SU-DHL-6 (cell line): ENCODE data around the gene NOL12.

Source experiments
- H2AFZ ChIP-seq: fragments of 200-600 bp; sonication (generic); 2 replicates; pipeline ENCODE4 v1.6.1; 2014; ENCODE audit warnings: low read depth, mild to moderate bottlenecking, moderate library complexity, mixed read lengths, antibody characterized with exemption, low read length; ENCODE audit not compliant: severe bottlenecking
- H3F3A ChIP-seq: fragments of 200-600 bp; shearing (Covaris generic); 2 replicates; pipeline ENCODE4 v1.6.0; 2016; ENCODE audit warnings: antibody characterized with exemption, mild to moderate bottlenecking; ENCODE audit not compliant: insufficient read depth
- H3K27ac ChIP-seq: fragments of 200-600 bp; sonication (generic); 2 replicates; pipeline ENCODE4 v1.5.1; 2016; ENCODE audit warnings: low read depth, mild to moderate bottlenecking, low read length, moderate library complexity, mixed read lengths
- H3K27me3 ChIP-seq: fragments of 200-600 bp; sonication (generic), shearing (Covaris generic); 2 replicates; pipeline ENCODE4 v1.6.0; 2014; ENCODE audit warnings: mild to moderate bottlenecking, low read length
- H3K36me3 ChIP-seq: fragments of 200-600 bp; sonication (generic); 2 replicates; pipeline ENCODE4 v1.6.1; 2014; ENCODE audit warnings: mild to moderate bottlenecking, low read length, mixed read lengths
- H3K4me2 ChIP-seq: fragments of 300-600, 200-600 bp; shearing (Covaris generic), sonication (generic); 2 replicates; pipeline ENCODE4 v1.6.0; 2014; ENCODE audit warnings: low read length, low read depth, mild to moderate bottlenecking; ENCODE audit not compliant: poor library complexity, severe bottlenecking
- H3K4me3 ChIP-seq: fragments of 200-600 bp; sonication (generic); 2 replicates; pipeline ENCODE4 v1.5.1; 2014; ENCODE audit warnings: antibody characterized with exemption, low read length, mild to moderate bottlenecking, mixed read lengths; ENCODE audit not compliant: insufficient read depth, poor library complexity, severe bottlenecking
- H3K79me2 ChIP-seq: fragments of 200-600 bp; sonication (generic); 2 replicates; pipeline ENCODE4 v1.6.1; 2014; ENCODE audit warnings: mild to moderate bottlenecking, low read length, moderate library complexity; ENCODE audit not compliant: insufficient read depth
- H3K9ac ChIP-seq: fragments of 200-600 bp; sonication (generic); 2 replicates; pipeline ENCODE4 v1.7.0; 2014; ENCODE audit warnings: mild to moderate bottlenecking, low read length
- H3K9me2 ChIP-seq: fragments of 200-600 bp; sonication (generic); replicated peaks from 2 replicates; pipeline ENCODE4 v1.6.1; 2014; ENCODE audit warnings: low read length; ENCODE audit not compliant: insufficient read depth
- H3K9me3 ChIP-seq: fragments of 200-600 bp; sonication (generic); 2 replicates; pipeline ENCODE4 v1.6.1; 2014; ENCODE audit warnings: low read length, mixed read lengths; ENCODE audit not compliant: insufficient read depth
- H4K20me1 ChIP-seq: fragments of 200-600 bp; sonication (generic); 2 replicates; pipeline ENCODE4 v1.6.1; 2014; ENCODE audit warnings: low read depth, mild to moderate bottlenecking, antibody characterized with exemption, low read length, moderate library complexity, mixed read lengths
- CTCF ChIP-seq: fragments of 200-600 bp; sonication (generic); IDR thresholded peaks from one replicate; pipeline ENCODE4 v1.5.1; 2017; ENCODE audit warnings: antibody characterized with exemption, mild to moderate bottlenecking, low read length, moderate library complexity; ENCODE audit not compliant: insufficient read depth, poor library complexity, severe bottlenecking
- EZH2phosphoT487 ChIP-seq: fragments of 200-600 bp; sonication (generic), shearing (Covaris generic); conservative IDR thresholded peaks from 2 replicates; pipeline ENCODE4 v1.6.1; 2018; ENCODE audit warnings: mild to moderate bottlenecking, antibody characterized with exemption, low read length, moderate library complexity, mixed read lengths

Gene NOL12

GRCh38 chr22:37647928-37648327 lies 38.2 kb upstream of the NOL12 start:
- no peak overlapping the region for H3K9ac ChIP-seq

GRCh38 chr22:37650463-37651136 lies 35.5 kb upstream of the NOL12 start:
- H3K79me2 ChIP-seq = no peaks in the 10 kb centered on the region
- TF ChIP-seq EZH2phosphoT487 = no peak
- TF ChIP-seq CTCF = no peak
- H4K20me1 ChIP-seq = no peaks in the 10 kb centered on the region
- H3K9ac ChIP-seq = no peak overlapping the region
- no peak overlapping the region for H3K27ac ChIP-seq
- H3K4me3 ChIP-seq = no peak overlapping the region
- H3K9me3 ChIP-seq = no peaks in the 10 kb centered on the region
- 0 out of 2 replicates have a peak, but pooled peaks cover 3% of the 10 kb centered on the region for H3F3A ChIP-seq
- no peaks in the 10 kb centered on the region for H3K27me3 ChIP-seq
- no peaks in the 10 kb centered on the region for H3K9me2 ChIP-seq
- H3K36me3 ChIP-seq = no peaks in the 10 kb centered on the region
- H2AFZ ChIP-seq = no peak overlapping the region
- no peak overlapping the region for H3K4me2 ChIP-seq

More at GRCh38 chr22:37647928-37648327, 38.2 kb upstream of the NOL12 start:
- Histone ChIP-seq H3K4me3 (no peak overlapping the region), H3K4me2 (no peak overlapping the region), H4K20me1 (no peaks in the 10 kb centered on the region), H3K27ac (no peak overlapping the region), H3K36me3 (no peaks in the 10 kb centered on the region), H3K27me3 (no peaks in the 10 kb centered on the region), H3K79me2 (no peaks in the 10 kb centered on the region), H3F3A (no peaks in the 10 kb centered on the region), H3K9me2 (no peaks in the 10 kb centered on the region), H2AFZ (no peak overlapping the region), H3K9me3 (no peaks in the 10 kb centered on the region)
- TF ChIP-seq CTCF (no peak), EZH2phosphoT487 (no peak)

- Histone ChIP-seq H3K79me2 (peaks cover 7% of the 10 kb centered on the region), H3K27me3 (no peaks in the 10 kb centered on the region), H4K20me1 (no peaks in the 10 kb centered on the region; the same call in 1 of the 2 replicates), H3K4me3 (no peak overlapping the region), H3K4me2 (no peak overlapping the region), H3K9ac (no peak overlapping the region), H3K9me3 (no peaks in the 10 kb centered on the region), H2AFZ (no peak overlapping the region), H3F3A (peaks cover 14% of the 10 kb centered on the region), H3K36me3 (no peaks in the 10 kb centered on the region), H3K9me2 (no peaks in the 10 kb centered on the region), H3K27ac (no peak overlapping the region)
- TF ChIP-seq EZH2phosphoT487 (no peak), CTCF (no peak)
These were observed 31.4 kb upstream of the NOL12 start for GRCh38 chr22:37654563-37655251.
